ENCODE data around the gene CTSO. TPM values are rescaled to one million over a fixed set of nuclear protein-coding genes. Genes with fewer than 3 reads are reported as not detected.

Gene CTSO
- total RNA-seq, 1 experiment from 2014 or later = 1.6 TPM

DNA sequence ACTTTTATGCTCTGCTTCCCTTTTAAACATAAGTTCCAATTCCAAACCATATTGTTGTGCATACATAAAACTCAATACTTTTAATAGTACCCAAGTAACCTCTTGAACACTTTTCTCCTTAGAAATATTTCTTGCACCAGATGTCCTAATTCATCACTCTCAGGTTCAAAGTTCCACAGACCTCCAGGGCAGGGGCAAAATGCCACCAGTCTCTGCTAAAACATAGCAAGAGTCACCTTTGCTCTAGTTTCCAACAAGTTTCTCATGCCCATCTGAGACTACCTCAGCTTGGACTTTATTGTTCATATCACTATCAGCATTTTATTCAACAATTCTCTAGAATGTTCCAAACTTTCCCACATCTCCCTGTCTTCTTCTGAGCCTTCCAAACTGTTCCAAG, 73.9 kb downstream of the CTSO start:
- H3K27me3 ChIP-seq (ENCODE audit: control insufficient read depth, insufficient read depth, low read length) = no peaks in the 10 kb centered on the region
- DNase-seq = no peak

DNA sequence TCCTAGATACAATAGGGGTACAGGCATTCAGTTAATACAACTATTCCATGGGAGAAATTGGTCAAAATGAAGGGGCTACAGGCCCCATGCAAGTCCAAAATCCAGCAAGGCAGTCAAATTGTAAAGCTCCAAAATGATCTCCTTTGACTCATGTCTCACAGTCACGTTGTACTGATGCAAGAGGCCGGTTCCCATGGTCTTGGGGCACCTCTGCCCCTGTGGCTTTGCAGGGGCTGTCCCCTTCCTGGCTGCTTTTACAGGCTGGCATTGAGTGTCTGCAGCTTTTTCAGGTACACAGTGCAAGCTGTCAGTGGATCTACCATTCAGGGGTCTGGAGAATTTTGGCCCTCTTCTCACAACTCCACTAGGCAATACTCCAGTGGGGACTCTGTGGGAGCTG, 75.1 kb downstream of the CTSO start:
- Histone ChIP-seq H3K27me3 (ENCODE audit: control insufficient read depth, insufficient read depth, low read length) (no peaks in the 10 kb centered on the region), H3K36me3 (replicated peaks; ENCODE audit: control insufficient read depth, insufficient read depth, low read length) (no peaks in the 10 kb centered on the region), H3K4me3 (ENCODE audit: insufficient read depth, low read depth, low read length) (no peak overlapping the region)
- DNase-seq = no peak

More for the DNA sequence above, 73.9 kb downstream of the CTSO start:
- H3K36me3 ChIP-seq (replicated peaks; ENCODE audit: control insufficient read depth, insufficient read depth, low read length) = no peaks in the 10 kb centered on the region
- H3K4me3 ChIP-seq (ENCODE audit: insufficient read depth, low read depth, low read length) = no peak overlapping the region

DNA sequence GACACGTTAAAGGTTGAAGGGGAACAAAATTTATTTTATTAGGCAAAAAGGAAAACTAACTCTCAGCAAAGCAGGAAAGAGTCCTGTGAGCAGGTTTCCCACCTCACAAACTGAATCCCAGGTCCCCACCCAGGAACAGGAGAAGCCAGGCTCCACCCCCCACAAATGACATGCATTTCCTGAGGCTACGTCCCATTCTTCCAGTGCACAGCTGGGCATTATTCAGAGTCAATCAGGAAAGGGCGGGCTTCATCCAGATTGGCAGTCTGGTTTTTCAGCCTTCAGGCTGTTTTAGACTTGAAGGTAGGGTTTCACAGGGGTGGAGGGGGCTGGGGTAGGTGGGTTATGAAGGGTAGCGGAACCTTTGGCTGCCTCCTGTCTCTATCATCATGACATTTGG, 75.7 kb downstream of the CTSO start:
- Histone ChIP-seq H3K4me3 (ENCODE audit: insufficient read depth, low read depth, low read length) (no peak overlapping the region), H3K36me3 (replicated peaks; ENCODE audit: control insufficient read depth, insufficient read depth, low read length) (no peaks in the 10 kb centered on the region), H3K27me3 (ENCODE audit: control insufficient read depth, insufficient read depth, low read length) (no peaks in the 10 kb centered on the region)
- DNase-seq = no peak

DNA sequence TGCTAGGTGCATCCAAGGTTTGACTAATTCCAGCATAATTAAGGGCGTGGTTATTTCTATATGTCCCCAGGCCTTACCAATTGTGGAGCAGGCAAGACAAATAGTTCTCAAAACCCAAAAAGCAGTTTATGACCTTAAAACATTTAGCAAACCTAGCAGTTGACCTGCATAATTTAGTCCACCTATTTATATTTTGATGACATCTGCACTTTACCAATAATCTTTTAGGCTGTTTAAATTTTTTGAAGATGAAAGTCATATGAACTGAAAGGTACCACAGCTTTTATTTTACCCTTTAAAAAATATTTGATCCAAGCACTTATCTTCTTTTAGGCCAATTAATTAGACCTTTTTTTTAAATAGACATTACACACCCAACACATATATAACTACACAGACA, 77.8 kb downstream of the CTSO start:
- Histone ChIP-seq H3K36me3 (replicated peaks; ENCODE audit: control insufficient read depth, insufficient read depth, low read length) (no peaks in the 10 kb centered on the region), H3K27me3 (ENCODE audit: control insufficient read depth, insufficient read depth, low read length) (no peaks in the 10 kb centered on the region), H3K4me3 (ENCODE audit: insufficient read depth, low read depth, low read length) (no peak overlapping the region)
- DNase-seq = no peak

Other genes with a start within 250 kb of the CTSO start
- 3.3 and 5.1 TPM in 2 replicates for gene GUCY1B1, start 194.8 kb downstream of the CTSO start, total RNA-seq (2014; rRNA removed; shearing (Covaris generic))
- not detected in 2 replicates for gene ASIC5, start 87.6 kb downstream of the CTSO start, total RNA-seq (2014; rRNA removed; shearing (Covaris generic))
- not detected in 2 replicates for gene TDO2, start 50.2 kb downstream of the CTSO start, total RNA-seq (2014; rRNA removed; shearing (Covaris generic))

Measured in H7 (cell line).